H9 (cell line): ENCODE measurements around the gene CLEC16A. TPM values are rescaled to one million over a fixed set of nuclear protein-coding genes. Genes with fewer than 3 reads are reported as not detected.

Experiments used
- DNase-seq: peaks from one replicate; pipeline ENCODE4 v3.0.0-alpha.2; 2017
- H2AFZ ChIP-seq: one replicate; pipeline ENCODE4 v1.6.1; 2013; ENCODE audit warnings: mild to moderate bottlenecking, low read length, control low read depth, moderate library complexity
- H2AK5ac ChIP-seq: 2 replicates; pipeline ENCODE4 v1.6.1; 2013; ENCODE audit warnings: low read length, control low read depth, mixed read lengths; ENCODE audit not compliant: insufficient read length
- H2BK120ac ChIP-seq: one replicate; pipeline ENCODE4 v1.6.1; 2013; ENCODE audit warnings: low read depth, mild to moderate bottlenecking, low read length, control low read depth, inconsistent platforms; ENCODE audit not compliant: poor library complexity, severe bottlenecking
- H2BK12ac ChIP-seq: 2 replicates; pipeline ENCODE4 v1.6.1; 2013; ENCODE audit warnings: low read length, control low read depth, mixed read lengths, low read depth; ENCODE audit not compliant: insufficient read length
- H2BK15ac ChIP-seq: 2 replicates; pipeline ENCODE4 v1.6.1; 2013; ENCODE audit warnings: low read depth, low read length, control low read depth
- H2BK20ac ChIP-seq: one replicate; pipeline ENCODE4 v1.6.1; 2013; ENCODE audit warnings: low read depth, mild to moderate bottlenecking, low read length, control low read depth, inconsistent platforms; ENCODE audit not compliant: poor library complexity, severe bottlenecking
- H2BK5ac ChIP-seq: 2 replicates; pipeline ENCODE4 v1.6.1; 2013; ENCODE audit warnings: low read length, control low read depth, mixed read lengths; ENCODE audit not compliant: insufficient read length
- H3K14ac ChIP-seq: 2 replicates; pipeline ENCODE4 v1.6.1; 2013; ENCODE audit warnings: low read length, control low read depth; ENCODE audit not compliant: insufficient read depth
- H3K18ac ChIP-seq: 2 replicates; pipeline ENCODE4 v1.6.1; 2013; ENCODE audit warnings: low read depth, mild to moderate bottlenecking, mixed read lengths, low read length, control low read depth; ENCODE audit not compliant: insufficient read length
- H3K23ac ChIP-seq: 2 replicates; pipeline ENCODE4 v1.6.1; 2013; ENCODE audit warnings: low read length, control low read depth, mixed read lengths, low read depth; ENCODE audit not compliant: insufficient read length
- H3K23me2 ChIP-seq: 2 replicates; pipeline ENCODE4 v1.6.1; 2013; ENCODE audit warnings: low read depth, mild to moderate bottlenecking, mixed read lengths, low read length, control low read depth; ENCODE audit not compliant: insufficient read length, poor library complexity, severe bottlenecking
- H3K27ac ChIP-seq: 2 replicates; pipeline ENCODE4 v1.5.1; 2013; ENCODE audit warnings: low read length, control low read depth, mixed read lengths, low read depth; ENCODE audit not compliant: insufficient read length
- H3K27me3 ChIP-seq: 2 replicates; pipeline ENCODE4 v1.6.1; 2013; ENCODE audit warnings: low read length, control low read depth, inconsistent platforms; ENCODE audit not compliant: insufficient read depth
- H3K4ac ChIP-seq: 2 replicates; pipeline ENCODE4 v1.6.1; 2013; ENCODE audit warnings: low read depth, mild to moderate bottlenecking, control low read depth, inconsistent platforms, low read length, moderate library complexity
- H3K4me1 ChIP-seq: 2 replicates; pipeline ENCODE4 v1.6.1; 2013; ENCODE audit warnings: low read length, control low read depth, inconsistent platforms; ENCODE audit not compliant: insufficient read depth
- H3K4me2 ChIP-seq: 2 replicates; pipeline ENCODE4 v1.6.1; 2013; ENCODE audit warnings: low read length, control low read depth, mixed read lengths; ENCODE audit not compliant: insufficient read length, insufficient read depth
- H3K56ac ChIP-seq: 2 replicates; pipeline ENCODE4 v1.6.1; 2013; ENCODE audit warnings: low read depth, mild to moderate bottlenecking, mixed read lengths, low read length, control low read depth; ENCODE audit not compliant: insufficient read length
- H3K79me1 ChIP-seq: 2 replicates; pipeline ENCODE4 v1.6.1; 2013; ENCODE audit warnings: low read depth, mild to moderate bottlenecking, moderate library complexity, low read length, control low read depth, inconsistent platforms; ENCODE audit not compliant: insufficient read depth, poor library complexity, severe bottlenecking
- H3K79me2 ChIP-seq: 2 replicates; pipeline ENCODE4 v1.6.1; 2013; ENCODE audit warnings: low read length, control low read depth, inconsistent platforms; ENCODE audit not compliant: insufficient read depth
- H3K9ac ChIP-seq: 2 replicates; pipeline ENCODE4 v1.6.1; 2013; ENCODE audit warnings: low read length, control low read depth, mixed read lengths; ENCODE audit not compliant: insufficient read length; ENCODE audit errors: extremely low read depth
- H3K9me3 ChIP-seq: one replicate; pipeline ENCODE4 v1.6.1; 2013; ENCODE audit warnings: low read depth, low read length, inconsistent platforms; ENCODE audit not compliant: control insufficient read depth
- H3T11ph ChIP-seq: one replicate; pipeline ENCODE4 v1.6.1; 2013; ENCODE audit warnings: mild to moderate bottlenecking, low read length, control low read depth, inconsistent platforms
- H4K20me1 ChIP-seq: one replicate; pipeline ENCODE4 v1.6.1; 2013; ENCODE audit not compliant: control insufficient read depth, insufficient read length, insufficient read depth
- H4K5ac ChIP-seq: 2 replicates; pipeline ENCODE4 v1.6.1; 2013; ENCODE audit warnings: low read depth, mild to moderate bottlenecking, mixed read lengths, low read length, control low read depth; ENCODE audit not compliant: insufficient read length
- H4K8ac ChIP-seq: replicated peaks from 2 replicates; pipeline ENCODE4 v1.6.1; 2013; ENCODE audit warnings: low read length, control low read depth, mixed read lengths, low read depth; ENCODE audit not compliant: insufficient read length
- H4K91ac ChIP-seq: 2 replicates; pipeline ENCODE4 v1.6.1; 2013; ENCODE audit warnings: low read depth, mild to moderate bottlenecking, moderate library complexity, mixed read lengths, low read length, control low read depth; ENCODE audit not compliant: insufficient read length
- H3K27ac Mint-ChIP-seq, 3 experiments: 2 replicates in 2 of 3; 3 replicates in 1 of 3; pipeline ENCODE4 v1.8.0; 2020 to 2021; ENCODE audit warnings: mixed read lengths in 3 of 3, mild to moderate bottlenecking in 1 of 3, moderate library complexity in 1 of 3
- H3K27me3 Mint-ChIP-seq: 2 replicates; pipeline ENCODE4 v1.8.0; 2021; ENCODE audit warnings: low read depth, mild to moderate bottlenecking, moderate library complexity, mixed read lengths
- H3K36me3 Mint-ChIP-seq, 3 experiments: 2 replicates in 2 of 3; 3 replicates in 1 of 3; pipeline ENCODE4 v1.8.0; 2020 to 2021; ENCODE audit warnings: low read depth in 3 of 3, mixed read lengths in 3 of 3; ENCODE audit not compliant: insufficient read depth in 1 of 3
- H3K4me1 Mint-ChIP-seq, 2 experiments: 2 replicates each; pipeline ENCODE4 v1.8.0; 2020; ENCODE audit warnings: mixed read lengths in 2 of 2
- H3K4me3 Mint-ChIP-seq, 2 experiments: 2 replicates in 1 of 2; 3 replicates in 1 of 2; pipeline ENCODE4 v1.8.0; 2020 to 2021; ENCODE audit warnings: mild to moderate bottlenecking in 2 of 2, mixed read lengths in 2 of 2, moderate library complexity in 1 of 2
- H3K9me3 Mint-ChIP-seq, 2 experiments: 2 replicates in 1 of 2; 3 replicates in 1 of 2; pipeline ENCODE4 v1.8.0; 2020; ENCODE audit warnings: mild to moderate bottlenecking in 2 of 2, mixed read lengths in 2 of 2, moderate library complexity in 1 of 2
- CTCF ChIP-seq: fragments of 200-600 bp; sonication (generic); conservative IDR thresholded peaks from 3 replicates; pipeline ENCODE4 v1.8.0; 2021; ENCODE audit warnings: antibody characterized with exemption, mild to moderate bottlenecking
- WGBS: extraction: QIAGEN DNeasy Blood & Tissue Kit; methylation state at CpG from one replicate; pipeline ENCODE4 v1.1.7; 2013; ENCODE audit warnings: missing lambda C conversion rate, low lambda C conversion rate, mixed read lengths; ENCODE audit not compliant: insufficient read length; ENCODE audit errors: extremely low coverage; 5-methylcytosine and 5-hydroxymethylcytosine counted together
- total RNA-seq: library from RNA; stranded (reverse); gene quantifications from 2 replicates; pipeline ENCODE4 v1.2.1, GENCODE V29; 2021

CLEC16A gene
- total RNA-seq, 1 experiment from 2014 or later = 15.2 TPM

- H3K79me1 ChIP-seq = no peaks in the 10 kb centered on the region
- H3K14ac ChIP-seq = no peak overlapping the region; the same call in 1 of the 2 replicates
- no peaks in the 10 kb centered on the region for H3K9me3 Mint-ChIP-seq
- H3K4me2 ChIP-seq = no peak overlapping the region
- no peak overlapping the region for H4K91ac ChIP-seq
- no peak overlapping the region for H2AK5ac ChIP-seq
- H3T11ph ChIP-seq = no peak overlapping the region
- H2BK120ac ChIP-seq = no peak overlapping the region
- no CpG with 5 or more reads among the region's 6 CpGs for WGBS
- H3K27me3 ChIP-seq = no peaks in the 10 kb centered on the region
- no peaks in the 10 kb centered on the region for H3K9me3 ChIP-seq
- no peak overlapping the region for H3K4ac ChIP-seq
- H3K4me1 Mint-ChIP-seq = peaks cover 23 to 25% of the 10 kb centered on the region in 2 experiments
- H2AFZ ChIP-seq = no peak overlapping the region
- H3K56ac ChIP-seq = no peak overlapping the region
- no peak overlapping the region for H2BK12ac ChIP-seq
- no peak overlapping the region for H3K27ac Mint-ChIP-seq
- H4K8ac ChIP-seq = no peak overlapping the region
- H3K9ac ChIP-seq = no peak overlapping the region
- peaks cover 3% of the 10 kb centered on the region; the same call in 1 of the 2 replicates for H3K4me1 ChIP-seq
- H3K4me3 Mint-ChIP-seq = no peak overlapping the region
- H3K36me3 Mint-ChIP-seq = no peaks in the 10 kb centered on the region
- H4K20me1 ChIP-seq = no peaks in the 10 kb centered on the region
- H3K23me2 ChIP-seq = no peaks in the 10 kb centered on the region
- no peak for TF ChIP-seq CTCF
- no peak overlapping the region for H3K18ac ChIP-seq
- no peak overlapping the region for H3K23ac ChIP-seq
- no peak overlapping the region for H3K27ac ChIP-seq
- no peak overlapping the region for H2BK20ac ChIP-seq
- H2BK5ac ChIP-seq = no peak overlapping the region
- H2BK15ac ChIP-seq = no peak overlapping the region
- no peak for DNase-seq
- H3K27me3 Mint-ChIP-seq = peaks cover 4% of the 10 kb centered on the region; the same call in 1 of the 2 replicates
- no peak overlapping the region for H4K5ac ChIP-seq
- no peaks in the 10 kb centered on the region for H3K79me2 ChIP-seq
Measured at GRCh38 chr16:11143372-11144035, 199.1 kb downstream of the CLEC16A start.
